ENCODE results near the gene SALL3. TPM values are rescaled to one million over a fixed set of nuclear protein-coding genes. Genes with fewer than 3 reads are reported as not detected.

SALL3 gene
- total RNA-seq, 2 experiments from 2014 or later, result not detected

Other genes starting within 250 kb of the SALL3 start
- 10 to 100 TPM; 25.7 to 27.2 TPM for gene ATP9B, start 89.6 kb downstream of the SALL3 start, total RNA-seq